Measurements from ENCODE around the gene ST6GALNAC1. TPM values are rescaled to one million over a fixed set of nuclear protein-coding genes. Genes with fewer than 3 reads are reported as not detected.
A peak's percentile ranks its signal among the peaks of the same experiment; 100 is the strongest.

Gene ST6GALNAC1
- total RNA-seq, 1 donor from 2014 or later, result 1.3 TPM

- DNase-seq (ENCODE audit: low spot score in 2 of 2, unreplicated experiment in 2 of 2), result no peak
- H3K4me1 Mint-ChIP-seq, result peaks cover 47% of the 10 kb centered on the region
- H3K9me3 Mint-ChIP-seq, result no peaks in the 10 kb centered on the region
- TF ChIP-seq, protein P1, sequence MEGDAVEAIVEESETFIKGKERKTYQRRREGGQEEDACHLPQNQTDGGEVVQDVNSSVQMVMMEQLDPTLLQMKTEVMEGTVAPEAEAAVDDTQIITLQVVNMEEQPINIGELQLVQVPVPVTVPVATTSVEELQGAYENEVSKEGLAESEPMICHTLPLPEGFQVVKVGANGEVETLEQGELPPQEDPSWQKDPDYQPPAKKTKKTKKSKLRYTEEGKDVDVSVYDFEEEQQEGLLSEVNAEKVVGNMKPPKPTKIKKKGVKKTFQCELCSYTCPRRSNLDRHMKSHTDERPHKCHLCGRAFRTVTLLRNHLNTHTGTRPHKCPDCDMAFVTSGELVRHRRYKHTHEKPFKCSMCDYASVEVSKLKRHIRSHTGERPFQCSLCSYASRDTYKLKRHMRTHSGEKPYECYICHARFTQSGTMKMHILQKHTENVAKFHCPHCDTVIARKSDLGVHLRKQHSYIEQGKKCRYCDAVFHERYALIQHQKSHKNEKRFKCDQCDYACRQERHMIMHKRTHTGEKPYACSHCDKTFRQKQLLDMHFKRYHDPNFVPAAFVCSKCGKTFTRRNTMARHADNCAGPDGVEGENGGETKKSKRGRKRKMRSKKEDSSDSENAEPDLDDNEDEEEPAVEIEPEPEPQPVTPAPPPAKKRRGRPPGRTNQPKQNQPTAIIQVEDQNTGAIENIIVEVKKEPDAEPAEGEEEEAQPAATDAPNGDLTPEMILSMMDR (IDR thresholded peaks at IDR 0.05; ENCODE audit: unreplicated experiment), result no peak
- peak overlapping the region; percentile 97 for H3K27ac Mint-ChIP-seq
- no peaks in the 10 kb centered on the region for H3K36me3 Mint-ChIP-seq
- H3K4me3 Mint-ChIP-seq, result peak overlapping the region; percentile 82
- no peaks in the 10 kb centered on the region for H3K27me3 Mint-ChIP-seq (ENCODE audit: low read depth)
Measured at GRCh38 chr17:76670718-76671122, 27.2 kb upstream of the ST6GALNAC1 start.

DNA sequence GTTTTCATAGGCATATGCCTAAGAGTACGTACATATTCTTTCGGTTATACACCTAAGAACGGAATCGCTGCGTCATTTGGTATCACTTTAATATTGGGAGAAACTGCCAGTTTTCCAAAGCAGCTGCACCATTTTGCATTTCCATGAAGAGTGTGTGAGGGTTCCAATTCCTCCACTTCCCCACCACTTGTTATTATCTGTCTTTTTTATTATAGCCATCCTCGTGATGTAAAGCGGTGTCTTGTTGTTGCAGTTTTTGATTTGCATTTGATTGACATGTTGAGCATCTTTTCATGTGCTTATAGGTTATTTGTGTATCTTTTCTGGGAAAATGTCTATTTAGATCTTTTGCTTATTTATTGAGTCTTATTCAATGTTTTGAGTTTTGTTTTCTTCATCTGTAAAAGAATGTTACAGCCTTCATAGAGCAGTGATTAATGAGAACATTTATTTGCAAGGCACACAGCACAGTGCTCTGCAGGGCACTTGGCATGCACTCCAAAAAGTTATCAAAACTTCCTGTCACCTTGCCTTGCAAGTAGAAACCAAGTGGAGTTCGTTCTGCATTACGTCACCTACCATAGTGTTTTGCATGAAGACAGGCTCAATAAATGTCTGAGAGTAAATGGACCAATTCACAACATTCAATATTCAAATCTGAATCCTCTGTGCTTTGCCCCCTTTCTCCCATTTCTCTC is 26.6 kb upstream of the ST6GALNAC1 start:
- Mint-ChIP-seq H3K27me3 (ENCODE audit: low read depth) (no peaks in the 10 kb centered on the region), H3K27ac (peak overlapping the region; percentile 97), H3K4me1 (peaks cover 47% of the 10 kb centered on the region), H3K36me3 (no peaks in the 10 kb centered on the region), H3K9me3 (no peaks in the 10 kb centered on the region), H3K4me3 (no peak overlapping the region)
- TF ChIP-seq, protein P1 (IDR thresholded peaks at IDR 0.05; ENCODE audit: unreplicated experiment), result no peak
- no peak for DNase-seq (ENCODE audit: low spot score in 2 of 2, unreplicated experiment in 2 of 2)

DNA sequence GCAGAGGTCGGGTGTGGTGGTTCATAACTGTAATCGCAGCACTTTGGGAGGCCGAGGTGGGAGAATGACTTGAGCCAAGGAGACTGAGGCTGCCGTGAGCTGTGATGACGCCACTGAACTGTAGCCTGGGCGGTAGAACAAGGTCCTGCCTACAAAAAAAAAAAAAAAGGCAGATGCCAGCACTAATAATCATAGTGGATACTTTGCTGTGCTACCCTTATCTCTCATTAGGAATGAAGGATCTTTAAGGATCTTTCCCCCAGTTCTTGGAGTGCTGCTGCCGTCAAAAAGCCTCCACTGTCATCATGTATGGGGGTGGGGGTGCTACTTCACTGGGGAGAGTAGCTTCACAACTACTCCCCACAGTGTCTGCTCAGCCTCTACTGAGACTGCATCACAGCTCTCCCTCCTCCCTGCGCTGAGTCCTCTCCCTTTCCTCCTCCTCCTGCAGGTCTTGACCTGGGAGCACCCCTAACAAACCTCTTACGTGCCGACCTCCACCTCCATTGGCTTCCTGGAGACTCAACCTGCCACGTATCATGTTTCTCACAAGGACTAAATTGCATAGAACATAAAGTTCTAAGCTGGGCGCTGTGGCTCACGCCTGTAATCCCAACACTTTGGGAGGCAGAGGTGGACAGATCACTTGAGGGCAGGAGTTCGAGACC is 24.4 kb upstream of the ST6GALNAC1 start:
- Mint-ChIP-seq H3K9me3 (no peaks in the 10 kb centered on the region), H3K4me1 (peaks cover 40% of the 10 kb centered on the region), H3K36me3 (no peaks in the 10 kb centered on the region), H3K27ac (no peak overlapping the region), H3K4me3 (no peak overlapping the region), H3K27me3 (ENCODE audit: low read depth) (no peaks in the 10 kb centered on the region)
- DNase-seq (ENCODE audit: low spot score in 2 of 2, unreplicated experiment in 2 of 2), result no peak
- TF ChIP-seq, protein P1 (IDR thresholded peaks at IDR 0.05; ENCODE audit: unreplicated experiment), result no peak

- Mint-ChIP-seq H3K36me3 (no peaks in the 10 kb centered on the region), H3K4me1 (peaks cover 35% of the 10 kb centered on the region), H3K4me3 (no peak overlapping the region), H3K9me3 (no peaks in the 10 kb centered on the region), H3K27ac (no peak overlapping the region), H3K27me3 (ENCODE audit: low read depth) (no peaks in the 10 kb centered on the region)
- no peak for DNase-seq (ENCODE audit: low spot score in 2 of 2, unreplicated experiment in 2 of 2)
- TF ChIP-seq, protein P1 (IDR thresholded peaks at IDR 0.05; ENCODE audit: unreplicated experiment), result no peak
Measured at GRCh38 chr17:76667491-76667755, 23.9 kb upstream of the ST6GALNAC1 start.

- TF ChIP-seq, protein P1 (IDR thresholded peaks at IDR 0.05; ENCODE audit: unreplicated experiment), result no peak
- H3K9me3 Mint-ChIP-seq, result no peaks in the 10 kb centered on the region
- H3K27me3 Mint-ChIP-seq (ENCODE audit: low read depth), result no peaks in the 10 kb centered on the region
- H3K27ac Mint-ChIP-seq, result no peak overlapping the region
- no peak overlapping the region for H3K4me3 Mint-ChIP-seq
- no peaks in the 10 kb centered on the region for H3K36me3 Mint-ChIP-seq
- H3K4me1 Mint-ChIP-seq, result peaks cover 16% of the 10 kb centered on the region
- DNase-seq (ENCODE audit: low spot score in 2 of 2, unreplicated experiment in 2 of 2), result no peak
Measured at GRCh38 chr17:76660656-76661042, 17.1 kb upstream of the ST6GALNAC1 start.

Measured in mesothelial cell of epicardium (in vitro differentiated cells).